HTERT RPE-1 (cell line): ENCODE results near the gene ST3GAL4.

ENCODE experiments used
- in situ Hi-C: fragments of 300-500 bp; cut with MboI; formaldehyde crosslinking; loops from 4 replicates; pipeline ENCODE4 v1.14.3; 2020; ENCODE audit warnings: low sequenced_read_pairs

The ST3GAL4 gene

GRCh38 chr11:126420698-126421256 lies 65.3 kb downstream of the ST3GAL4 start:
- in situ Hi-C loops: no loop called here

GRCh38 chr11:126421271-126421671 lies 65.8 kb downstream of the ST3GAL4 start:
- in situ Hi-C loops: no loop called here

GRCh38 chr11:126422446-126422845 lies 67.0 kb downstream of the ST3GAL4 start:
- in situ Hi-C loops: no loop called here

- in situ Hi-C loops: no loop called here
Observed at GRCh38 chr11:126423154-126423553, 67.7 kb downstream of the ST3GAL4 start.

- in situ Hi-C loops: no loop called here
Observed at GRCh38 chr11:126423743-126424142, 68.3 kb downstream of the ST3GAL4 start.

GRCh38 chr11:126424471-126425039 lies 69.1 kb downstream of the ST3GAL4 start:
- in situ Hi-C loops: no loop called here

- in situ Hi-C loops: no loop called here
Observed at GRCh38 chr11:126426106-126426505, 70.6 kb downstream of the ST3GAL4 start.

GRCh38 chr11:126426820-126427749 lies 71.6 kb downstream of the ST3GAL4 start:
- in situ Hi-C loops: no loop called here

GRCh38 chr11:126430581-126431335 lies 75.3 kb downstream of the ST3GAL4 start:
- in situ Hi-C loops: no loop called here

- in situ Hi-C loops: no loop called here
Observed at GRCh38 chr11:126431401-126432064, 76.0 kb downstream of the ST3GAL4 start.

- in situ Hi-C loops: no loop called here
Observed at GRCh38 chr11:126432065-126432461, 76.6 kb downstream of the ST3GAL4 start.

GRCh38 chr11:126432525-126432924 lies 77.0 kb downstream of the ST3GAL4 start:
- in situ Hi-C loops: no loop called here

- in situ Hi-C loops: no loop called here
Observed at GRCh38 chr11:126433244-126433846, 77.9 kb downstream of the ST3GAL4 start.

GRCh38 chr11:126433989-126434949 lies 78.8 kb downstream of the ST3GAL4 start:
- in situ Hi-C loops: no loop called here

GRCh38 chr11:126434950-126435335 lies 79.5 kb downstream of the ST3GAL4 start:
- in situ Hi-C loops: no loop called here

GRCh38 chr11:126436209-126436755 lies 80.8 kb downstream of the ST3GAL4 start:
- in situ Hi-C loops: no loop called here

- in situ Hi-C loops: no loop called here
Observed at GRCh38 chr11:126437731-126438130, 82.2 kb downstream of the ST3GAL4 start.

- in situ Hi-C loops: no loop called here
Observed at GRCh38 chr11:126438272-126438671, 82.8 kb downstream of the ST3GAL4 start.

GRCh38 chr11:126438691-126439090 lies 83.2 kb downstream of the ST3GAL4 start:
- in situ Hi-C loops: no loop called here
